Measurements from ENCODE around the gene RPL39.
"Not testable (repeated sequence)": the region's sequence is repeated elsewhere in the genome, so short reads cannot be mapped to it uniquely, and the experiment has no call there.

The RPL39 gene

DNA sequence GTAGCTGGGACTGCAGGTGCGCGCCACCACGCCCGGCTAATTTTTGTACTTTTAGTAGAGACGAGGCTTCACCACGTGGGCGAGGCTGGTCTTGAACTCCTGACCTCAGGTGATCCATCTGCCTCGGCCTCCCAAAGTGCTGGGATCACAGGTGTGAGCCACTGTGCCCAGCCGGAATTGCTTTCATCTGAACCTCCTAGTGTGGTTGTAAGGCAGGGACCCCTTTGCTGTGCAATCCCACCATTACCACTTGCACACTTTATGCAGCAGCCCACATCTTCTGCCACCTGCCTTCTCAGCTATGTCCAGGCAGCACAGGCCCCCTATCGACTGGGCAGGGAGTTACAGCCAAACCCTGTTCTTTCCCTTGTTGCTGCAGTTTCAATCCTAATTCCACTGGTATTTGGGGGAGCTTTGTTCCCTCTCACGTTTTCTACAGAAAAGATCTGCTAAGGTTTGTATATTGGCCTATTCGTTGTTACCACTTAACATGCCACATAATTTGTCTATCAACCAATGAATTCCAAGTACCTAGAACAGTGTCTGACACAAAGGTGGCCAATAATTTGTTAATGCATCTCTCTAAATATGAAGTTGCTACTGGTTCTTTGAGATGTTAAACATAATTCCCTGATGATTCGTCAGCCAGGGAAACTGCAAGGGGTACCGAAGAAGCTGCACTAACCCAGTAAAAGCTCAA is 6.5 kb downstream of the RPL39 start:
- CTCF ChIA-PET = no interaction called here
- POLR2A ChIA-PET (ENCODE audit: low non-redundant PET) = no interaction called here
- no peak for TF ChIP-seq CTCF (conservative IDR thresholded peaks at IDR 0.05; ENCODE audit: low read depth)
- DNase-seq (ENCODE audit: low spot score) = no peak
- H3K27ac ChIP-seq = no peak overlapping the region

DNA sequence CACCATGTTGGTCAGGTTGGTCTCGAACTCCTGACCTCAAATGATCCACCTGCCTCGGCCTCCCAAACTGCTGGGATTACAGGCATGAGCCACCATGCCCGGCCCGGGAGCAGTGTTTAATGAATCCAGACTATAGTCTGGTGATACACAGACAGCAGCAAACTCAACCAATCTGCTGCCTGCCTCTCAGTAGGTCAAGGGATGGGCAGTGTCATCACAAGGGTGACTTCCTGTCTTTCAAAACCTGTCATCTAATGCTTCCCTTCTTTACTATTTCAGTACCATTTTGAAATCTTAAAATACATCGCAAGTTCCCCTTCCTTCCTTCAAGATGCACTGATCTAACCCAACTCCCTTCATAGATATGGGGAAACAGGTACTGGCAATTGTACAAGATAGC is 8.4 kb downstream of the RPL39 start:
- DNase-seq (ENCODE audit: low spot score) = no peak
- ChIA-PET POLR2A (ENCODE audit: low non-redundant PET) (no interaction called here), CTCF (no interaction called here)
- TF ChIP-seq CTCF (conservative IDR thresholded peaks at IDR 0.05; ENCODE audit: low read depth) = no peak
- H3K27ac ChIP-seq = no peak overlapping the region

- DNase-seq (ENCODE audit: low spot score) = no peak
- no peak overlapping the region for H3K27ac ChIP-seq
- no peak for TF ChIP-seq CTCF (conservative IDR thresholded peaks at IDR 0.05; ENCODE audit: low read depth)
- ChIA-PET CTCF (no interaction called here), POLR2A (ENCODE audit: low non-redundant PET) (no interaction called here)
Measured at GRCh38 chrX:119778829-119779228, 12.6 kb downstream of the RPL39 start.

- CTCF ChIA-PET = no interaction called here
- no peak overlapping the region for H3K27ac ChIP-seq
- DNase-seq (ENCODE audit: low spot score) = no peak
- POLR2A ChIA-PET (ENCODE audit: low non-redundant PET) = no interaction called here
- TF ChIP-seq CTCF (conservative IDR thresholded peaks at IDR 0.05; ENCODE audit: low read depth) = no peak
Measured at GRCh38 chrX:119775517-119776238, 15.8 kb downstream of the RPL39 start.

GRCh38 chrX:119769388-119769787 is 22.0 kb downstream of the RPL39 start:
- H3K27ac ChIP-seq; CTCF ChIA-PET; DNase-seq (ENCODE audit: low spot score); POLR2A ChIA-PET (ENCODE audit: low non-redundant PET): not testable (repeated sequence)

DNA sequence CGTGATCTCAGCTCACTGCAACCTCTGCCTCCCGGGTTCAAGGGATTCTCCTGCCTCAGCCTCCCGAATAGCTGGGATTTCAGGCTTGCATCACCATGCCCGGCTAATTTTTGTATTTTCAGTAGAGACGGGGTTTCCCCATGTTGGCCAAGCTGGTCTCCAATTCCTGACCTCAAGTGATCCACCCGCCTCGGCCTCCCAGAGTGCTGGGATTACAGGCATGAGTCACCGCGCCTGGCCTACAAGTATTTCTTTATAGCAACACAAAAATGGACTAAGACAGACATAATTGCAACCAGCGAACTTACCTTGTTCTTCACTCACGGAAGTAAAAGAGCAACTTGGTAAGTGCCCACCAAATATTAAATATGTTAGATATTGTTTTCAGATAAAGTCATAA is 23.0 kb downstream of the RPL39 start:
- DNase-seq (ENCODE audit: low spot score); CTCF ChIA-PET; H3K27ac ChIP-seq; POLR2A ChIA-PET (ENCODE audit: low non-redundant PET): not testable (repeated sequence)

DNA sequence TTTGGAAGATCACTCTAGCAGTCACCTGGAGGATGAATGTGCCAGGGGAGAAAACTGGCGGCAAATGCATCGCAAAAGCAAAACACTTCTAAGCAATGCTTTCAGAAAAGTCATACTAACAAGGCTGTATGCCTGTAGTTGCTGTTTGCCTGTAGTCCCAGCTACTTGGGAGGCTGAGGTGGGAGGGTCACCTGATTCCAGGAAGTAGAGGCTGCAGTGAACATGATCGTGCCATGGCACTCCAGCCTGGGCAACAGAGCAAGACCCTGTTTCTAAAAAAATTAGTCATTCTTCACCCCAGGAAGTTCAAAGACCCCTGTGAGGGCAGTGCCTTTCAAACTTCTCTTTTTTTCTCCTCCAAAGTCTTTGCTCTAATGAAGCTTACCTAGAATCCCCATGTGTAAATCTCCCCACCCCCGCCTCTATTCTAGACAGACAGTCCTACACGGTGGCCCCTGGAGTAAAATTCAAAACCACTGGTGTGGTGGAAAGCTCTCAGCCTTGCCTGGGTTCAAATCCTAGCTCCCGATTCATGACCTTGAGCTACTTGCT is 27.5 kb downstream of the RPL39 start:
- ChIA-PET POLR2A (ENCODE audit: low non-redundant PET) (no interaction called here), CTCF (interaction anchor here (0.5 kb wide), 1 partner anchor 61 kb away, joined by 4 read pairs; no protein-coding TSS in a partner anchor)
- no peak overlapping the region for H3K27ac ChIP-seq
- no peak for DNase-seq (ENCODE audit: low spot score)
- TF ChIP-seq CTCF (conservative IDR thresholded peaks at IDR 0.05; ENCODE audit: low read depth) = no peak
